ENCODE results near the gene CEMP1. TPM values are rescaled to one million over a fixed set of nuclear protein-coding genes. Genes with fewer than 3 reads are reported as not detected.
A peak's percentile ranks its signal among the peaks of the same experiment; 100 is the strongest.

Gene CEMP1
- total RNA-seq, 1 donor from 2014 or later = not detected

GRCh38 chr16:2505695-2506094 is 25.5 kb downstream of the CEMP1 start:
- peaks cover 0 to 3% (median 2%) of the 10 kb centered on the region in 3 donors for H3K36me3 ChIP-seq (ENCODE audit: control insufficient read depth in 3 of 3, insufficient read depth in 3 of 3, low read length in 3 of 3)
- no peaks in the 10 kb centered on the region for H3K27me3 ChIP-seq (ENCODE audit: control insufficient read depth in 3 of 3, insufficient read depth in 3 of 3, low read length in 3 of 3)

GRCh38 chr16:2501946-2502895 is 29.0 kb downstream of the CEMP1 start:
- H3K9me3 ChIP-seq (ENCODE audit: control insufficient read depth in 3 of 3, low read length in 3 of 3) = no peaks in the 10 kb centered on the region
- peak overlapping the region in 1 of 3 donors; percentile 68 for H3K9ac ChIP-seq (ENCODE audit: low read depth in 1 of 3, low read length in 3 of 3)
- no peaks in the 10 kb centered on the region for H3K27me3 ChIP-seq (ENCODE audit: control insufficient read depth in 3 of 3, insufficient read depth in 3 of 3, low read length in 3 of 3)

More at GRCh38 chr16:2505695-2506094, 25.5 kb downstream of the CEMP1 start:
- no peak overlapping the region for H3K9ac ChIP-seq (ENCODE audit: low read depth in 1 of 3, low read length in 3 of 3)
- H3K4me3 ChIP-seq (ENCODE audit: low read length in 3 of 3) = no peak overlapping the region
- H3K4me1 ChIP-seq (ENCODE audit: control insufficient read depth in 3 of 3, insufficient read depth in 3 of 3, low read length in 3 of 3) = peaks cover 8 to 22% (median 15%) of the 10 kb centered on the region in 3 donors
- no peak overlapping the region for H3K27ac ChIP-seq (ENCODE audit: low read depth, low read length)
- no peaks in the 10 kb centered on the region for H3K9me3 ChIP-seq (ENCODE audit: control insufficient read depth in 3 of 3, low read length in 3 of 3)

GRCh38 chr16:2500918-2501750 is 30.1 kb downstream of the CEMP1 start:
- H3K9ac ChIP-seq (ENCODE audit: low read depth in 1 of 3, low read length in 3 of 3) = peak overlapping the region in 1 of 3 donors; percentile 68
- peaks cover 34 to 59% (median 46%) of the 10 kb centered on the region in 3 donors for H3K4me1 ChIP-seq (ENCODE audit: control insufficient read depth in 3 of 3, insufficient read depth in 3 of 3, low read length in 3 of 3)
- no peaks in the 10 kb centered on the region for H3K27me3 ChIP-seq (ENCODE audit: control insufficient read depth in 3 of 3, insufficient read depth in 3 of 3, low read length in 3 of 3)
- no peaks in the 10 kb centered on the region for H3K9me3 ChIP-seq (ENCODE audit: control insufficient read depth in 3 of 3, low read length in 3 of 3)
- peak overlapping the region in 1 of 3 donors; percentile 22 for H3K4me3 ChIP-seq (ENCODE audit: low read length in 3 of 3)
- H3K36me3 ChIP-seq (ENCODE audit: control insufficient read depth in 3 of 3, insufficient read depth in 3 of 3, low read length in 3 of 3) = peaks cover 8 to 12% (median 10%) of the 10 kb centered on the region in 3 donors
- H3K27ac ChIP-seq (ENCODE audit: low read depth, low read length) = no peak overlapping the region

More at GRCh38 chr16:2501946-2502895, 29.0 kb downstream of the CEMP1 start:
- Histone ChIP-seq H3K4me1 (ENCODE audit: control insufficient read depth in 3 of 3, insufficient read depth in 3 of 3, low read length in 3 of 3) (peaks cover 29 to 51% (median 40%) of the 10 kb centered on the region in 3 donors), H3K4me3 (ENCODE audit: low read length in 3 of 3) (no peak overlapping the region), H3K27ac (ENCODE audit: low read depth, low read length) (no peak overlapping the region), H3K36me3 (ENCODE audit: control insufficient read depth in 3 of 3, insufficient read depth in 3 of 3, low read length in 3 of 3) (peaks cover 0 to 3% (median 3%) of the 10 kb centered on the region in 3 donors)

GRCh38 chr16:2500430-2500917 is 30.7 kb downstream of the CEMP1 start:
- Histone ChIP-seq H3K9me3 (ENCODE audit: control insufficient read depth in 3 of 3, low read length in 3 of 3) (no peaks in the 10 kb centered on the region), H3K4me3 (ENCODE audit: low read length in 3 of 3) (no peak overlapping the region), H3K4me1 (ENCODE audit: control insufficient read depth in 3 of 3, insufficient read depth in 3 of 3, low read length in 3 of 3) (peaks cover 34 to 59% (median 46%) of the 10 kb centered on the region in 3 donors), H3K9ac (ENCODE audit: low read depth in 1 of 3, low read length in 3 of 3) (no peak overlapping the region), H3K36me3 (ENCODE audit: control insufficient read depth in 3 of 3, insufficient read depth in 3 of 3, low read length in 3 of 3) (peaks cover 8 to 10% (median 9%) of the 10 kb centered on the region in 3 donors), H3K27ac (ENCODE audit: low read depth, low read length) (no peak overlapping the region), H3K27me3 (ENCODE audit: control insufficient read depth in 3 of 3, insufficient read depth in 3 of 3, low read length in 3 of 3) (no peaks in the 10 kb centered on the region)

- Histone ChIP-seq H3K4me3 (ENCODE audit: low read length in 3 of 3) (no peak overlapping the region), H3K4me1 (ENCODE audit: control insufficient read depth in 3 of 3, insufficient read depth in 3 of 3, low read length in 3 of 3) (peaks cover 34 to 59% (median 46%) of the 10 kb centered on the region in 3 donors), H3K9me3 (ENCODE audit: control insufficient read depth in 3 of 3, low read length in 3 of 3) (no peaks in the 10 kb centered on the region), H3K27me3 (ENCODE audit: control insufficient read depth in 3 of 3, insufficient read depth in 3 of 3, low read length in 3 of 3) (no peaks in the 10 kb centered on the region), H3K9ac (ENCODE audit: low read depth in 1 of 3, low read length in 3 of 3) (peak overlapping the region in 1 of 3 donors; percentile 20), H3K27ac (ENCODE audit: low read depth, low read length) (no peak overlapping the region), H3K36me3 (ENCODE audit: control insufficient read depth in 3 of 3, insufficient read depth in 3 of 3, low read length in 3 of 3) (peaks cover 8 to 10% (median 9%) of the 10 kb centered on the region in 3 donors)
These were observed 31.2 kb downstream of the CEMP1 start for GRCh38 chr16:2499890-2500429.

- Histone ChIP-seq H3K27me3 (ENCODE audit: control insufficient read depth in 3 of 3, insufficient read depth in 3 of 3, low read length in 3 of 3) (no peaks in the 10 kb centered on the region), H3K36me3 (ENCODE audit: control insufficient read depth in 3 of 3, insufficient read depth in 3 of 3, low read length in 3 of 3) (peaks cover 8 to 10% (median 9%) of the 10 kb centered on the region in 3 donors), H3K9ac (ENCODE audit: low read depth in 1 of 3, low read length in 3 of 3) (peak overlapping the region in 1 of 3 donors; percentile 43), H3K9me3 (ENCODE audit: control insufficient read depth in 3 of 3, low read length in 3 of 3) (no peaks in the 10 kb centered on the region), H3K27ac (ENCODE audit: low read depth, low read length) (no peak overlapping the region), H3K4me3 (ENCODE audit: low read length in 3 of 3) (no peak overlapping the region), H3K4me1 (ENCODE audit: control insufficient read depth in 3 of 3, insufficient read depth in 3 of 3, low read length in 3 of 3) (peaks cover 34 to 59% (median 46%) of the 10 kb centered on the region in 3 donors)
These were observed 31.8 kb downstream of the CEMP1 start for GRCh38 chr16:2499454-2499853.

GRCh38 chr16:2498531-2499253 is 32.5 kb downstream of the CEMP1 start:
- H3K4me1 ChIP-seq (ENCODE audit: control insufficient read depth in 3 of 3, insufficient read depth in 3 of 3, low read length in 3 of 3) = peaks cover 34 to 59% (median 46%) of the 10 kb centered on the region in 3 donors
- H3K9me3 ChIP-seq (ENCODE audit: control insufficient read depth in 3 of 3, low read length in 3 of 3) = no peaks in the 10 kb centered on the region
- peaks cover 8 to 10% (median 9%) of the 10 kb centered on the region in 3 donors for H3K36me3 ChIP-seq (ENCODE audit: control insufficient read depth in 3 of 3, insufficient read depth in 3 of 3, low read length in 3 of 3)
- peak overlapping the region in 2 of 3 donors; percentile 43 to 73 for H3K9ac ChIP-seq (ENCODE audit: low read depth in 1 of 3, low read length in 3 of 3)
- peak overlapping the region in 1 of 3 donors; percentile 2 for H3K4me3 ChIP-seq (ENCODE audit: low read length in 3 of 3)
- no peak overlapping the region for H3K27ac ChIP-seq (ENCODE audit: low read depth, low read length)
- no peaks in the 10 kb centered on the region for H3K27me3 ChIP-seq (ENCODE audit: control insufficient read depth in 3 of 3, insufficient read depth in 3 of 3, low read length in 3 of 3)

GRCh38 chr16:2497695-2498484 is 33.3 kb downstream of the CEMP1 start:
- Histone ChIP-seq H3K27ac (ENCODE audit: low read depth, low read length) (peak overlapping the region; percentile 44), H3K27me3 (ENCODE audit: control insufficient read depth in 3 of 3, insufficient read depth in 3 of 3, low read length in 3 of 3) (no peaks in the 10 kb centered on the region), H3K9ac (ENCODE audit: low read depth in 1 of 3, low read length in 3 of 3) (peak overlapping the region; percentile 38 to 73 (median 57)), H3K36me3 (ENCODE audit: control insufficient read depth in 3 of 3, insufficient read depth in 3 of 3, low read length in 3 of 3) (peaks cover 8 to 10% (median 9%) of the 10 kb centered on the region in 3 donors), H3K4me1 (ENCODE audit: control insufficient read depth in 3 of 3, insufficient read depth in 3 of 3, low read length in 3 of 3) (peaks cover 34 to 59% (median 46%) of the 10 kb centered on the region in 3 donors), H3K9me3 (ENCODE audit: control insufficient read depth in 3 of 3, low read length in 3 of 3) (no peaks in the 10 kb centered on the region), H3K4me3 (ENCODE audit: low read length in 3 of 3) (peak overlapping the region in 2 of 3 donors; percentile 14 to 45)

Data from skeletal muscle tissue (tissue), 4 donors.